ENCODE data around the gene MAP3K8.
"Not testable (repeated sequence)": the region's sequence is repeated elsewhere in the genome, so short reads cannot be mapped to it uniquely, and the experiment has no call there.

DNA sequence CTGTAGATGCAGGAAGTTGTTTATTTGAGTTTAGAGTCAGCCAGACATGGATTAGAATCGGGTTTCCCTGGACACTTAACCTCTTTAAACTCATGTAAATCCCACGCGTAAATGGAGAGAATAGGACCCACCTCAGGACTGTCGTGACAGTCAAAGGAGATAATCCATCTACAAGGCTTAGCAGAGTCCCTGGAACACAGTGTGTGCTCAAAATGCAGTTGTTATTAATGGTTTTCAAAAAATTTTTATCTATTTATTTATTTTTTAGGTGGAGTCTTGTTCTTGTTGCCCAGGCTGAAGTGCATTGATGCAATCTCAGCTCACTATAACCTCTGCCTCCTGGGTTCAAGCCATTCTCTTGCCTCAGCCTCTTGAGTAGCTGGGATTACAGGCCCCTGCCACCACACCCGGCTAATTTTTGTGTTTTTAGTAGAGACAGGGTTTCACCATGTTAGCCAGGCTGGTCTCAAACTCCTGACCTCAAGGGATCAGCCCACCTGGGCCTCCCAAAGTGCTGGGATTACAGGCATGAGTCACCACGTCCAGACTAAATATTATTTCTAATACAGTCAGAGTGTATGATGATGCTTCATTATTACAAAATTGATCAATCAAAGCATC lies 10.2 kb upstream of the MAP3K8 start:
- TF ChIP-seq, protein P1, sequence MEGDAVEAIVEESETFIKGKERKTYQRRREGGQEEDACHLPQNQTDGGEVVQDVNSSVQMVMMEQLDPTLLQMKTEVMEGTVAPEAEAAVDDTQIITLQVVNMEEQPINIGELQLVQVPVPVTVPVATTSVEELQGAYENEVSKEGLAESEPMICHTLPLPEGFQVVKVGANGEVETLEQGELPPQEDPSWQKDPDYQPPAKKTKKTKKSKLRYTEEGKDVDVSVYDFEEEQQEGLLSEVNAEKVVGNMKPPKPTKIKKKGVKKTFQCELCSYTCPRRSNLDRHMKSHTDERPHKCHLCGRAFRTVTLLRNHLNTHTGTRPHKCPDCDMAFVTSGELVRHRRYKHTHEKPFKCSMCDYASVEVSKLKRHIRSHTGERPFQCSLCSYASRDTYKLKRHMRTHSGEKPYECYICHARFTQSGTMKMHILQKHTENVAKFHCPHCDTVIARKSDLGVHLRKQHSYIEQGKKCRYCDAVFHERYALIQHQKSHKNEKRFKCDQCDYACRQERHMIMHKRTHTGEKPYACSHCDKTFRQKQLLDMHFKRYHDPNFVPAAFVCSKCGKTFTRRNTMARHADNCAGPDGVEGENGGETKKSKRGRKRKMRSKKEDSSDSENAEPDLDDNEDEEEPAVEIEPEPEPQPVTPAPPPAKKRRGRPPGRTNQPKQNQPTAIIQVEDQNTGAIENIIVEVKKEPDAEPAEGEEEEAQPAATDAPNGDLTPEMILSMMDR (IDR thresholded peaks at IDR 0.05) = not testable (repeated sequence)
- TF ChIP-seq POLR2A (IDR thresholded peaks at IDR 0.05) = not testable (repeated sequence)

All from tibial nerve (tissue), 3 donors.